Activated T-cell treated with anti-CD3 and anti-CD28 coated beads, Interleukin-2, amount 50 U/mL, for 24 hours (primary cell): ENCODE data around the gene SRPRB.

Experiments used
- DNase-seq: peaks from one replicate; pipeline ENCODE4 v3.0.0-alpha.2; 2020
- H3K27ac Mint-ChIP-seq: 2 replicates; pipeline ENCODE4 v1.8.0; 2020; ENCODE audit warnings: mild to moderate bottlenecking, mixed read lengths
- H3K27me3 Mint-ChIP-seq: 2 replicates; pipeline ENCODE4 v1.8.0; 2020; ENCODE audit warnings: mixed read lengths
- H3K36me3 Mint-ChIP-seq: 2 replicates; pipeline ENCODE4 v1.8.0; 2020; ENCODE audit warnings: low read depth, mixed read lengths
- H3K4me1 Mint-ChIP-seq: 2 replicates; pipeline ENCODE4 v1.8.0; 2020; ENCODE audit warnings: low read depth, mixed read lengths
- H3K4me3 Mint-ChIP-seq: 2 replicates; pipeline ENCODE4 v1.8.0; 2020; ENCODE audit warnings: mild to moderate bottlenecking, moderate library complexity, mixed read lengths
- H3K9me3 Mint-ChIP-seq: 2 replicates; pipeline ENCODE4 v1.8.0; 2020; ENCODE audit warnings: mixed read lengths

SRPRB gene, protein sequence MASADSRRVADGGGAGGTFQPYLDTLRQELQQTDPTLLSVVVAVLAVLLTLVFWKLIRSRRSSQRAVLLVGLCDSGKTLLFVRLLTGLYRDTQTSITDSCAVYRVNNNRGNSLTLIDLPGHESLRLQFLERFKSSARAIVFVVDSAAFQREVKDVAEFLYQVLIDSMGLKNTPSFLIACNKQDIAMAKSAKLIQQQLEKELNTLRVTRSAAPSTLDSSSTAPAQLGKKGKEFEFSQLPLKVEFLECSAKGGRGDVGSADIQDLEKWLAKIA

DNA sequence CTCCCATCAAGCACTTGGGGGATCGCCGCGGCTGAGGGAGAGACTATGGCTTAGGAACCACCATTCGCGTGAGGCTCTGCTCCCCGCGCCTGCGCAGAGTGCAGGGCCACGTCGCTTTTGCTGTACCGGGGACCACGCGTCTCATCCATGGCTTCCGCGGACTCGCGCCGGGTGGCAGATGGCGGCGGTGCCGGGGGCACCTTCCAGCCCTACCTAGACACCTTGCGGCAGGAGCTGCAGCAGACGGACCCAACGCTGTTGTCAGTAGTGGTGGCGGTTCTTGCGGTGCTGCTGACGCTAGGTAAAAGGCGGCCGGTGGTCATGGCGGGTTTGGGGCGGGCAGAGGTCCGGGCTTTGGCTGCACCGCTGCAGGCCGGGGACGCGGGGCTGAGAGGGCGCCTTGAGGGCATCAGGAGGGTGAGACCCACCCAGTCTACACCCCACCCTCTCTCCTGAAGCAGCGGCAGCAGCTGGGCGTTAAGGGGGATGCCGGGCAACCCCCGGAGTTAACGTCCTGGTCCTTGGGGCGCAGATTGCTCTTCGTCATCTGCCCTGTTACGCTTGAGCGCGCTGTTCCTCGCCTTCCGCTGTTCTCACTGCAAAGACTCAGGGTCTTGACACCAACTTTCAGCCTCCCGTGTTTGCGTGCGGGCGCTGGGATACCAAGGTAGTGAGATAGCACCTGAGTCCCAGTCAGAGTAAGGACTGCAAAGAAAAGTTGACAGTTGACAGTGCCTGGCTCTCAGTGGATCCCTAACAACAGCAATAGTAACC is at the start of gene SRPRB:
SRPRB (plus strand) TSS at position 114 of the 774 bp plus-strand sequence; CDS start at position 148, 34 bp downstream.
- no peaks in the 10 kb centered on the region for H3K27me3 Mint-ChIP-seq
- no peaks in the 10 kb centered on the region for H3K9me3 Mint-ChIP-seq
- peak; percentile 96 for DNase-seq
- H3K4me3 Mint-ChIP-seq: peak within 1 kb of the TSS; percentile 95
- H3K4me1 Mint-ChIP-seq: peaks cover 46% of the 10 kb centered on the region
- H3K27ac Mint-ChIP-seq: peak within 1 kb of the TSS; percentile 99
- H3K36me3 Mint-ChIP-seq: peaks cover 49% of the 10 kb centered on the region

DNA sequence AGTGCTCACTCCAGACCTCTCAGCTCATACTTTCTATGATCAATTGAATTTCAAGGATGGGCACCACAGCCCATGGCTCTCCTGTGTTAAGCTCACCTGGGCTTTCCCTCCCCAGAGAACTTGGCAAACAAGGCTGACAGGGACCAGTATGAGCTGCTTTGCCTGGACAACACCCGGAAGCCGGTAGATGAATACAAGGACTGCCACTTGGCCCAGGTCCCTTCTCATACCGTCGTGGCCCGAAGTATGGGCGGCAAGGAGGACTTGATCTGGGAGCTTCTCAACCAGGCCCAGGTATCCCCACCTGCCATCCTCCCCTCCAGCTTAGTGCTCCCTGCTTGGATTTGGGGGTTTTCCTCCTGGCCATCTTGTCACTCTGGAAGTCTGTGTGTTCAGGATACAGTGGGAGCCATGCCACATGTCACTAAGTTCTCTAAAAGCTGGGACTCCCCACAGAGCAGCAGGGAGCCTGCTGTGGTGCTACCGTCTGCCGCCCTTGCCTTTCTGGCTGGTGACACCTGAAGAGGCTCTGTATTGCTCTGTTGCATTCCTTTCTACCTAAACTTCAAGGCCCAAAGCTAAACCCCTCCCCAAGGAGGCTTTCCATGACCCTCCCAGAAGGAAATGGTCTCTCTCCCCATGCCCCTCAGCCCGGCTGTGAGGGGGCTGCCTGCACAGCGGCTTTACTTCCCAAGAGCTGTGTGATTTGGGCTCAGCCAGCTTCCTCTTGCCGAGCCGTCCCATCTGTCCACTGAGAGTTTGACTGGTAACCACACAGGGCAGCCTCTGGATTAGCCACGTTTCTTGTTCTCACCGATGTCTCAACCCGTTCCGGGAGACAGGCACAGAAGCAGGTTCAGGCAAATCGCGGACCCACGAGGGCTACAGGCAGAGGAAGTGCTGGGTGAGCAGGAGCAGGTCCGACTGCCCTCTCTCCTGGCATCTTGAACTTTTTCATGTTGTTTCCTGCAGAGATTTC is 48.6 kb upstream of the SRPRB start:
- Mint-ChIP-seq H3K9me3 (no peaks in the 10 kb centered on the region), H3K27me3 (peaks cover 7% of the 10 kb centered on the region)

DNA sequence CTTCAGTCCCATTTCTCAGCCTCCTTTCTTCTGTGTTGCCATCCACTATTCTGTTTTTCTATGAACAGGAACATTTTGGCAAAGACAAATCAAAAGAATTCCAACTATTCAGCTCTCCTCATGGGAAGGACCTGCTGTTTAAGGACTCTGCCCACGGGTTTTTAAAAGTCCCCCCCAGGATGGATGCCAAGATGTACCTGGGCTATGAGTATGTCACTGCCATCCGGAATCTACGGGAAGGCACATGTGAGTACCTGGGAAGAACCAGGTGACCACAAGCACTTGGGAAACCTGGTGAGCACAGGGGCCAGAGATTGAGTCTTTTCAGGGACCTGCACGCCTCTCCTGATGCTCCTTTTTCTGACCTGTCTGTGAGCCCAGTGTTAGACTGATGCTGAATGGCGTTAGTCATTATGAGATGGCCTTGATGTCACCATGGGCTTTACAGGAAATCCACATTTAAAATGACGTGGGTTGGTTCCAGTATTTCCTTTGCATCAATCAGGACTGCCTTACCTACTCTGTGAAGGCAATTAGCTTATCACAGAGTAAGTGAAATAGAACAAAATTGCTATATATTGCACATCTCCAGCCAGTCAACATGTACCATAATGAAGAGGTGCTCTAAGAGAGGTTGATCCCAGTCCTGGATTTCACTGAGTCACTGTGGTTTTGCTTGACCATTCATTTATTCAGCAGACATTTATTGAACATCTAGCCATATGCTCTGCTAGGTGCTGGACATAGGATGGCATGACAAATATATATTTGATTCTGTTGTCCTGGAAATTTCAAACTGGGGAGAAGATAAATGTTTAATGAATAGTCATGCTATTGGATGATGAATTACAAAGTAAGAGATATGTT is 47.7 kb upstream of the SRPRB start:
- DNase-seq: no peak
- H3K27ac Mint-ChIP-seq: no peak overlapping the region
- no peaks in the 10 kb centered on the region for H3K36me3 Mint-ChIP-seq
- peaks cover 7% of the 10 kb centered on the region for H3K27me3 Mint-ChIP-seq
- H3K9me3 Mint-ChIP-seq: no peaks in the 10 kb centered on the region
- H3K4me3 Mint-ChIP-seq: no peak overlapping the region
- H3K4me1 Mint-ChIP-seq: no peaks in the 10 kb centered on the region

More for the DNA sequence above, 48.6 kb upstream of the SRPRB start:
- no peaks in the 10 kb centered on the region for H3K36me3 Mint-ChIP-seq
- H3K27ac Mint-ChIP-seq: no peak overlapping the region
- no peak for DNase-seq
- H3K4me3 Mint-ChIP-seq: no peak overlapping the region
- no peaks in the 10 kb centered on the region for H3K4me1 Mint-ChIP-seq

DNA sequence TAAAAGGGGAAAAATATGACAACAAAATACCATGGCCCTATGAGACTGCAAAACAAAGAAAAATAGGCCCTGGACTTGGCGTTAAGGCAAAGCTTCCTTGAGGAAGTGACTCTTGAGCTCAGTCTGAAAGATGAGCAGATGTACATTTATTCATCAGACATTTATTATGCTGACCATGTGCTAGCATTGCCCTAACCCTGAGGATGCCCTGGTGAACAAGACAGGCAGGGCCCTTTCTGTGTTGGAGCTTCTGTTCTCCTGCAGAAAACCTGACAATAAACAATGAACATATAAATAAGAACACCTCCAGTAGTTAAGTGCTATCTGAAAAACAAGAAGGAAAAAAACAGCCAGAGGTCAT is 47.1 kb upstream of the SRPRB start:
- Mint-ChIP-seq H3K36me3 (no peaks in the 10 kb centered on the region), H3K9me3 (no peaks in the 10 kb centered on the region), H3K27me3 (peaks cover 7% of the 10 kb centered on the region), H3K4me3 (no peak overlapping the region), H3K27ac (no peak overlapping the region), H3K4me1 (no peaks in the 10 kb centered on the region)
- no peak for DNase-seq

DNA sequence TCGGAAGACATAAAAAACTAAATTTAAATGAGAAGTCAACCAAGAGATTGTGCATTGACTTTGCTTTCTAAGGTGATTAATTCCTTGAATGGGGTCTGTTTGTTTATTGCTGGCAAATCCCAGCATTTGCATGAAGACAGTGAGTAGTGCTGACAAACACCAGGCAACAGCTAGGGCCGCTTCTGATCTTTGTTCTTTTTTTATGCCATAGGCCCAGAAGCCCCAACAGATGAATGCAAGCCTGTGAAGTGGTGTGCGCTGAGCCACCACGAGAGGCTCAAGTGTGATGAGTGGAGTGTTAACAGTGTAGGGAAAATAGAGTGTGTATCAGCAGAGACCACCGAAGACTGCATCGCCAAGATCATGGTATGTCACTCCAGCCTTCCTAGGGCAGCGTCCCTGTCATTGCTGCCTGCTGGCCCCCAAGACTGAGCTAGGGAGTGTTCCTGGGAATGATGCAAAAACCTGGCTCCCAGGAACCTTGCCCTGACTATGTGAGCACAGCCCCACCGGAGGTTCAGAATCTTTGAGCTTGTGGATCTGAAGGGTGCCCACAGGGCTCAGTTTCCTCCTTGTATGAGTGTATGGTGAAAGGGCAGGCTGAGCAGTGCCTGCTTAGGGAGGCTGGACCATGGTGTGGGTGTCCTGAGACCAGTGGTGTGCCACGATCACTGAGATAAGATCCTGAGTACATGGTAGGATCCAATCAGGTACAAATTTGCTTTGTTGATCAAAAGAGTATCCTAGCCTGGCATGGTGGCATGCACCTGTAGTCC is 46.5 kb upstream of the SRPRB start:
- H3K4me3 Mint-ChIP-seq: no peak overlapping the region
- no peaks in the 10 kb centered on the region for H3K36me3 Mint-ChIP-seq
- no peaks in the 10 kb centered on the region for H3K4me1 Mint-ChIP-seq
- no peaks in the 10 kb centered on the region for H3K9me3 Mint-ChIP-seq
- no peak overlapping the region for H3K27ac Mint-ChIP-seq
- peaks cover 7% of the 10 kb centered on the region for H3K27me3 Mint-ChIP-seq
- no peak for DNase-seq

DNA sequence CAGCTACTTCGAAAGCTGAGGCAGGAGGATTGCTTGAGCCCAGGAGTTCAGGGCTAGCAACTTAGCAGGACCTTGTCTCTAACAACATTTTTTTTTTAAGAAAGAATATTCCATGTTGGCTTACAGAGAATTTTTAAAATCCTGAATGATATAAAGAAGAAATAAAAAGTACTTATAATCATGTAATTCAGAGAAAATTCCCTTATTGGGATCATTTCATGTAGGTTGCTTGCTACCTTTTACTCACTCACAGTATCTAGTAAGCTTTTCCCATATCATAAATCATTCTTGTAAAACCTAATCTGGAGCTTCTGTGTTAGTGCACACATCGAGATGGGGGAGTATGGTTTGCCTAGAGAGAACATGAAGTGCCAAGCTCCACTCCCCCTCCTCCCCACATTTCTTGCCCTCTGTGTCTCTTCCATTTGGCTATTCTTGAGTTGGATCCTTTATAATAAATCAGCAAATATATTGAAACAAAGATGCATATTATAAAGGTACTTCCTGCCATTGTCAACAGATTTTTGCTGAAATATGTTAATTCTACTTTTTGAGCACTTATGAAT is 45.8 kb upstream of the SRPRB start:
- Mint-ChIP-seq H3K4me1 (no peaks in the 10 kb centered on the region), H3K27me3 (peaks cover 7% of the 10 kb centered on the region), H3K27ac (no peak overlapping the region), H3K36me3 (no peaks in the 10 kb centered on the region), H3K9me3 (no peaks in the 10 kb centered on the region), H3K4me3 (no peak overlapping the region)
- DNase-seq: no peak

DNA sequence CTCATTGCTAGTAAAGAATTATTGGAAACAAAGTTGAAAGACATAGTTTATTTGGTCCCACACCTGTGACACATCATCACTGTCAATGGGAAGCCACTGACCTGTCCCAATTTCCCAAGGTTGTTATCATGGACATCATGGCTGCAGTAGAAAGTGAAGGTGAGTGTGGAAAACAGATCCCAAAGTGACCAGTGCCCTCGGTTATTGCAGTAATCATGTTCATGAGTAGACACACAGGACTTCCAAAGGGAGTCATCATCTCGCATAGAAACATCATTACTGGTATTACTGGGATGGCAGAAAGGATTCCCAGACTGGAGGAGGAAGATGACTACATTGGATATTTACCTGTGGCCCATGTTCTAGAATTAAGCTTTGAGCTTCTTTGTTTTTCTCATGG is 44.7 kb upstream of the SRPRB start:
- H3K4me1 Mint-ChIP-seq: no peaks in the 10 kb centered on the region
- no peaks in the 10 kb centered on the region for H3K9me3 Mint-ChIP-seq
- no peak overlapping the region for H3K4me3 Mint-ChIP-seq
- H3K27ac Mint-ChIP-seq: no peak overlapping the region
- no peaks in the 10 kb centered on the region for H3K36me3 Mint-ChIP-seq
- no peak for DNase-seq
- H3K27me3 Mint-ChIP-seq: peaks cover 7% of the 10 kb centered on the region

DNA sequence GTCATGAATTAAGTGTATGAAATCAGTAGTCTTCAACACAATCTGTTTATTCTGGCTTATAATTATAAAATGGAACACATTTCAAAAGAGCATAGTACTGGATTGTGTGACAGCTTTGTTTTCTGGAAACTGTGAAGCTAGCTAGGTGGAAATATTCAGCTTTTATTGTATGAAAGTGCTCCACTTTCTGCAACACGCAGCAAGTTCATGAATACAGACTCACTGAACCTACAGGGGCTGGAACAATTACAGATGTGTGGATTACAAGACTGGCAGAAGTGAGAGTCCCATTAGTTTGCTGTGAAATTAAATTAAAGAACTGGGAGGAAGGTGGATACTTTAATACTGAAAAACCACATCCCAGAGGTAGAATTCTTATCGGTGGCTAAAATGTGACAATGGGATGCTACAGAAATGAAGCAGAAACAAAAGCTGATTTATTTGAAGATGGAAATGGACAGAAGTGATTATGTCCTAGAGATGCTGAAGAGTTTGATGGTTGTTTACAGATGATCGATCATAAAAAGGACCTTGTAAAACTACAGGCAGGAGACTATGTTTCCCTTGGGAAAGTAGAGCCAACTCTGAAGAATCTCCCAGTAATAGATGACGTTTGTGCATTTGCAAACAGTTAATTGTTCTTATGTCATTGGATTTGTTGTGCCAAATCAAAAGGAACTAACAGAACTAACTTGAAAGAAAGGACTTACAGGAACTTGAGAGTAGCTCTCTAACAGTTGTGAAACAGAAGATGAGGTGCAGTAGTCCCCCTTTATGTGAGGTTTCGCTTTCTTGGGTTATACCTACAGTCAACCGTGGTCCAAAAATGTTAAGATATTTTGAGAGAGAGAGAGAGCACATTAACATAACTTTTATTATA is 43.8 kb upstream of the SRPRB start:
- Mint-ChIP-seq H3K27me3 (peaks cover 7% of the 10 kb centered on the region), H3K4me1 (no peaks in the 10 kb centered on the region), H3K4me3 (no peak overlapping the region), H3K36me3 (no peaks in the 10 kb centered on the region), H3K27ac (no peak overlapping the region), H3K9me3 (no peaks in the 10 kb centered on the region)
- no peak for DNase-seq

DNA sequence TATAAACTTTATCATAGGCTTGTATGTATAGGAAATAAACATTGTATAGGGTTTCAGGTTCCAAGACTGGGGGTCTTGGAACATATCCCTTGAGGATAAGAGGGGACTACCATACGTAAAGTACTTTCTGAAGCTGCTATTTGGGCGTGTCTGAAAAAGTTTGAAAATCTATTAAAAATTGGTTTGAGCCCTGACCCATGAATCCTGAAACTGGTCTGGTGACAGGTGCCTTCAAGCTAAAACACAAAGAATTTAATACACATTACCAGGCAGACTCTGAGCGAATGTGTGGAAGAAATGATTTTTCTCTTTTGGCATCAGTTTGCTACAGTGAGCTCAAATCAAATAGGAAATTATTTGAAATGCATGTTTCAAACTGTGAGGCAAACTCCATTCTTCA is 43.1 kb upstream of the SRPRB start:
- no peak for DNase-seq
- no peaks in the 10 kb centered on the region for H3K36me3 Mint-ChIP-seq

DNA sequence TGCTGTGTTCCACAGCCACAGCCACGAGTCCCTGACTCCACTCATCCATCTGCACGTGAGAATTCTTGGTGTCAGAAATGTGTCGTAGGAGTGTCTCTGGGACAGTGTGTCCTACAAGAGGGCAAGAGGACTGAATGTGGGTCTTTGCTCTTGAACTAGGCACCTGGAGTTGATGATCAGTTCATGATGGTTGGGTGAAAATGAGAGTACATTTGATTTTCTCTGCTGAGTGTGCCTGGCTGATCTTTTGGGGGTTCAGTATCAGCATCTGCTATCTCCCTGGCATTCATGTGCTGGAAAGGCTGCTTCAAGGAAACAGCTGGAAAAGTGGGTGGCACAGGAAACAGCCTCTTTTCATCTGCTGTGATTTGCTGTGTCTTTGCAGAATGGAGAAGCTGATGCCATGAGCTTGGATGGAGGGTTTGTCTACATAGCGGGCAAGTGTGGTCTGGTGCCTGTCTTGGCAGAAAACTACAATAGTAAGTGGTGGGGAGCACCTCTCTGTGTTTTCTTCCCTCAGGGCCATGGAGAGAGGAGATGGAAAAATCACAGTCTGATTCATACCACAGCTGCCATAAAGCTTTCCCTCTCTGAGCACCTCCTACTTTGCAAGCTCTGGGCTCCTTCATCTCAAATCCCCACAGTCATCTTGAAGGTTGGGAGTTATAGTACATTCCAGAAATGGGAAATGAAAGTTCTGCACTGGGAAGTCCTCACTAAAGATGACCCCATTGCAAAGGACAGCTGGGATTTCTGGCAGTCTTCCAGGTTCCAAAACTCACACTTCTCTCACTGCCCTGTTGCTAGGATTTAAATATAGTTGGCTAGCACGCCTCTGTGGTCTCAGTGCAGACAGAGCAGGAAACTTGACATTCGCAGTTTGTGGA is 41.6 kb upstream of the SRPRB start:
- Mint-ChIP-seq H3K4me3 (no peak overlapping the region), H3K36me3 (no peaks in the 10 kb centered on the region), H3K4me1 (no peaks in the 10 kb centered on the region), H3K27ac (no peak overlapping the region), H3K9me3 (no peaks in the 10 kb centered on the region), H3K27me3 (no peaks in the 10 kb centered on the region)
- DNase-seq: no peak

More for the DNA sequence above, 43.1 kb upstream of the SRPRB start:
- Mint-ChIP-seq H3K4me1 (no peaks in the 10 kb centered on the region), H3K27ac (no peak overlapping the region), H3K27me3 (peaks cover 2% of the 10 kb centered on the region), H3K9me3 (no peaks in the 10 kb centered on the region), H3K4me3 (no peak overlapping the region)

DNA sequence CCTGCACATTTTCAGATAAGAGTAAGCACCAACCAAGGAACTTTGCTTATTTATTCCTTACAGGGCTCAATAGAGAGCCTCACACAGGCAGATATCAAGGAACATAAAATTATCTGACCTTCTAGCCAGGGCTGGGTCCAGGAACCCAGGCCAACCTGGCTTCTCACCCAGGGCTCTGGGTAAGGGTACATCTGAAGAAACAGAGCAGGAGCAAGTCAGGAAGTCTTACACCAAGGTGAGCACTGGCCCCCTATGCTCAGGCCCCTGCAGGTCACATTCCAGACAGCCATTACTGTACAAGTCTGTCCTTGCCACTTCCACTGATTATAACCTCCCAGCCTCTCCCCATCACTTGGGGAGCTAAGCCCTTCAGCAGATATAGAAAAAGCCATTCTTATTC is 40.4 kb upstream of the SRPRB start:
- Mint-ChIP-seq H3K9me3 (no peaks in the 10 kb centered on the region), H3K4me1 (no peaks in the 10 kb centered on the region), H3K4me3 (no peak overlapping the region), H3K27me3 (no peaks in the 10 kb centered on the region), H3K36me3 (no peaks in the 10 kb centered on the region), H3K27ac (no peak overlapping the region)
- no peak for DNase-seq

DNA sequence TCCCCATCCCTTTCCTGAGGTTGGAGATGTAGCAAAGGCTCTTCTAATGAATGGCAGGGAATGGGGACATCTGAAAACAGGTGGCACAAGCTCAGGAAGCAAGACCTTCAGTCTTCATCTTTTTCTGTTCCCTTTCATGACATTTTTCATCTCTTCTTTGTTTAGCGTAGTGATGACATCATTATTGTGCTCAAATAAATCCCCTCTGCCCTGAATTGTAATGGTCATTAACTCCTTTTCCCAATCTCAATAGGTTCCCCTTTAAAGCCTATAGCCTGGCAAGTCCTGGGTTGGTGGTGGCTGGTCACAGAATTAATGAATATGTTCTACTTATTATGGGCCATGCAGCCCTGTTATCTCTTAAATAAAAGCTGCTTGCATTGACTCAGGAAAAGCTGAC is 38.0 kb upstream of the SRPRB start:
- Mint-ChIP-seq H3K27me3 (peaks cover 3% of the 10 kb centered on the region), H3K27ac (no peak overlapping the region), H3K36me3 (no peaks in the 10 kb centered on the region), H3K4me3 (no peak overlapping the region), H3K9me3 (no peaks in the 10 kb centered on the region), H3K4me1 (no peaks in the 10 kb centered on the region)
- no peak for DNase-seq
